Measurements from ENCODE around the gene TP53I11.

Gene TP53I11, protein sequence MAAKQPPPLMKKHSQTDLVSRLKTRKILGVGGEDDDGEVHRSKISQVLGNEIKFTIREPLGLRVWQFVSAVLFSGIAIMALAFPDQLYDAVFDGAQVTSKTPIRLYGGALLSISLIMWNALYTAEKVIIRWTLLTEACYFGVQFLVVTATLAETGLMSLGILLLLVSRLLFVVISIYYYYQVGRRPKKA

GRCh38 chr11:44950625-44951476, at the start of gene TP53I11:
TSS of gene TP53I11 (minus strand) at chr11:44950883. CDS start at chr11:44938335, 12,548 bp downstream.
- peak; percentile 83 for DNase-seq

DNA sequence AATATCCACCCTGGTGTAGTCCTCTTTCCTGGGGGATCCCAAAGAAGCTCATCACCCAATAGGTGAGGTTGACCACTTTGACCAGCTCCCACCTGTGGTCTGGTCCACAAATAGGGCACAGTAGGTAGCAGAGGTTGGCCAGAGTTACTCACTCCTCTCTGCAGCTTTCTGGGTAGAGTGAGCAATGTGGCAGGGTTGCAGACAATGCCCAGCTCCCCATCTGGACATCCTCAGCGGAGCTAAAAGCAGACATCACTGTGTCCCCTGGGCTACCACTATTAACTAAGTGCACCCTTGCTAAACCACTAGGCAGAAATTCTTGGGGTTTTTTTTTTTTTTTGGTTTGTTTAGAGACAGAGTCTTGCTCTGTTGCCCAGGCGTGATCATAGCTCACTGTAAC, 48.4 kb upstream of the TP53I11 start:
- DNase-seq: no peak

GRCh38 chr11:44998051-44998450, 47.4 kb upstream of the TP53I11 start:
- DNase-seq: no peak

DNA sequence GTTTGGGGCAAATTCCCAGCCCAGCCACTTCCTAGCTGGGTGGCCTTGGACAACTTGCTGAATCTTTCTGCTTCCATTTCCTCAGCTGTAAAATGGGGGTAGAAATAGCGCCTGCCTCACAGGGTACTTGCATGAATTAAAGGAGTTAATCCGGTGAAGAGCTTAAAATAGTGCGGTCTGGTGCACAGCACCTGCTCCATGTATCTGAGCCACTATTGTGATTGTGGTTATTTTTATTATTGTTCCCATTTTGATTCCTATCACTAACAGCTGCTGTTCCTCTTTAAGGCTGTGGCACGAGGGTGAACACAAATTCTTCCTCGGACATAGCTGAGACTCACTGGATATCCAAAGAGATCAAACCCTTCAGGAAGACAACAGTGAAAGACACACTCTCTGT, 46.9 kb upstream of the TP53I11 start:
- no peak for DNase-seq

- DNase-seq: no peak
These were observed 44.1 kb upstream of the TP53I11 start for GRCh38 chr11:44994753-44995152.

- no peak for DNase-seq
These were observed 43.5 kb upstream of the TP53I11 start for GRCh38 chr11:44993971-44994704.

- DNase-seq: no peak
These were observed 42.1 kb upstream of the TP53I11 start for GRCh38 chr11:44992774-44993173.

- DNase-seq: no peak
These were observed 41.5 kb upstream of the TP53I11 start for GRCh38 chr11:44992181-44992582.

- no peak for DNase-seq
These were observed 40.0 kb upstream of the TP53I11 start for GRCh38 chr11:44990665-44991064.

DNA sequence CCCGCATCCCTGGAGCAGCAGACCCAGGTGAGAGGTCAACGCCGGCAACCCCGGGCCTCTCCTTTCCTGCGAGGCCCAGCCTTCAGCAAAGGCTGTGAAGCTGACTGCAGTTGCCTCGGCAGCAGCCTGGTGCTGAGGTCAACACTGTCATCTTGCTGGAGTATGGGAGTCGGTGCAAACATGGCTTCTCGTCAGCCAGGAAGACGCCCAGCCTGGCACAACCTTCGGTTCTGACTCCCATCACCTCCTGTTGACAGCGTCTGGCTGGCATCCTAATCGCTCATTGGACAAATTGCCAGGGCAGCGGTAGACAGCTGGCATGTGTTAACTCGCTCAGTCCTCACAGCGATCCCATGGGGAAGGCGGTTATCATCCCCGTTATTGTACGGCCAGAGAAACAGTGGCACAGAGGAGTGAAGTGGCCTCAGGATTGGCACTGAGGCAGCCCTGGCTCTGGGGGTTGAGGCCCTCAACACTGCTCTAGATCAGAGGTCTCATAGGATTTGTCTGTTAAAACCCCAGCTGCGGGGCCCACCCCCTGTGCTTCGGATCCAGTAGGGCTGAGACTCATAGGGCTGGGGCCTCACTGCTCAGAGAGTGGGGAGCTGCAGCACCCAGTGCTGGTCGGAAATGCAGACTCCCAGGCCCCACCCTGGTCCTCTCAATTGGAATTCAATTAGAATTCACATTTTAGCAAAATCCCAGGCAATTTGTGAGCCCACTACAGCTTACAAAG, 39.3 kb upstream of the TP53I11 start:
- DNase-seq: no peak

DNA sequence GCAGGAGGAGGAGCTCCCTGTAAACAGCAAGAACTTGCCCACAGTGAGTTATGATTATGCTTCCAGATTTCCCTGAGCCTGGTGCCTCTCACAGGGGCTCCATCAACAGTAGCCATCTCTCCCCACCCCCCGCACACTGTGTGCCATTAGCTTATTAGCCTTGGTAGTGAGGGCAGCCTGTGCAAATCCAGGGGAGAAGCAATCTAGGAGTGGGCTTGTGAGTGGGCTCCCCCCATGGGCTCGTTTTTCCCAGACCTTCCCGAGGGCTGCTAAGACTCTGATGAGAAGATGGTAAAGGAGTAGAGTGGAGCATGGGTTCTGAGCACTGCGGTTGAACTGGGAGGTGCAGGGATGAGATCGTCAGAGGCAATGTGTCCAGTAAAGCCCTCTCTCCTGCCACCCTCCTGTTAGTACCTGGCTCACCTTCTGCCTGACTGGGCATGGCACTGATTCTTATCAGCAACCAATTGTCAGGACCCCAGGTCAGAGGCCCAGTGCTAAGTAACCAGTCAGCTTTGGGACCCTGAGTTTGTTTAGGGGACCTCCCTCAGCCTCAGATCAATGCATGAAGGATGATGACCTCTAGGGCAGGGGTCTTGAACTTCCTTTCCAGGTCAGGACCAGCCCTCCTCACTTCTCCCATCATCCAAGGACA, 38.4 kb upstream of the TP53I11 start:
- DNase-seq: no peak

DNA sequence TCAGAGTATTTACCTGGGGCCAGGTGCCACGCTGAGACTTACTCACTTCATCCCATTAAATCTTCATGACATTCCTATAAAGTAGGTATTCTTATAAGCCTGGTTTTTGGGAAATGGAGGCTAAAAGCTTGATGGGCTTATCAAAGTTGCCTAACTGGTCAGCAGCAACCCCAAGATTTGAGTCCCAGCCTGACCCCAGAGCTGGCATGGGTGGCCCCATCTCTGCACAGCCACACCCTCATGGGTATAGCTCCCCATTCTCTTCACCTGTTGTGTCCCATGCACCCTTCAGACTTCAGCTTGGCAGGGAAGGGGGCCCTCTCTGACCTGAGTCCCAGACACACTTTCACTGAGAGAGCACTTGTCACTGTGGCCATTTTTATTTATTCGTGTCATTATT, 37.4 kb upstream of the TP53I11 start:
- DNase-seq: no peak

DNA sequence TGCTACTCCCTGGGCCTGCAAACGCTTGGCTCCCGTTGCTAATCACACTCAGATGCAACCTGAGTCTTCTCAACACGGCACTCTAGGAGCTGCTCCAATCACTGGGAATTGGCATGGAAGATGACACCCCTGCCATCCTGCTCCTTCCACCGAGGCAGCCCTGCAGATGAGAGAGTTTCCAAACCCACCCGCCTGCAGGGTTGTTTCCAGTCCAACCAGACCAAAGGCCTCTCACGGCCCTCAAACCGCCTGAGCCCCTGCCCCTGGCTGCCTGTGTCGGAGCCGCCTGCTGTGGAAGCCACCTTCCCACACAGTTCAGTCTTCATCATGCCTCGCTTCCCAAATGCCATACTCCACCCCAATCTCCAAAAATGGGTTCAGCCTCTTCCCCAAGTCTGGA, 36.8 kb upstream of the TP53I11 start:
- DNase-seq: no peak

DNA sequence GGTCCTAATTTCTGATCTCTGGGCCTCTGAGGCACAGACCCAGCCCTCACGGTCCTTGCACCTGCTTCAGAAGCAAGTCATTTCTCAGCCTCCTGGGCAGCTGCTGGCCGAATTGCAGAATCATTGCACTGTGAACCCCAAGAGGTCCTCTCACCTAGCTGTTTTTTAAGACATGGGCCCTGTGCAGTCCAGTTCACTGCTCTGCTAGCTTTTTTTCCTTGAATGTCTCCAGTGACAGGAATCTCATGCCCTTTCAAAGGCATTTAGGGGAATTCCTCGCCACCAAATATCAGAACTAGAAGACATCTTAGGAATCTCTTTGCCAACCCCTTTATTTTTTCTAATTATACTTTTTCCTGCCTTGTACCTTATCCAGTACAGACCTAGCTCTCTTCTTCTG, 35.6 kb upstream of the TP53I11 start:
- DNase-seq: no peak

- no peak for DNase-seq
These were observed 35.0 kb upstream of the TP53I11 start for GRCh38 chr11:44985721-44986120.

DNA sequence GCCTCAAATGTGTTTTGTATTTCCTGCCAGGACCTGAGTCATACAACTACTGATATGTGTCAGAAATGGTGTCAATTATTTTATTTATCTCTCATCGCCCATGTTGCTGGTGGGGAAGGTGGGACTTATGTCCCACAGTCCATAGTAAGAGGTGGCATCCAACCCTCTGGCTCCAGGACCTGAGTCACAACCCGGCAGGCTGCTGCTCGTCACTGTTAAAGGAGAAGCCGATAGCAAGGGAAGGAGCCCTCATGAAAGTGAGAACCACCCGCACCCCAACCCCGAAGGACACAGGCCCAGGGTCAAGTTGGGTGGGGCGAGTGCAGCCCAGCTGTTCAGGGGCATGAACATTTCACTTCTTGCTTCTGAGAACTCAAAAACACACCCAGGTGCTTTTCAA, 33.1 kb upstream of the TP53I11 start:
- no peak for DNase-seq

DNA sequence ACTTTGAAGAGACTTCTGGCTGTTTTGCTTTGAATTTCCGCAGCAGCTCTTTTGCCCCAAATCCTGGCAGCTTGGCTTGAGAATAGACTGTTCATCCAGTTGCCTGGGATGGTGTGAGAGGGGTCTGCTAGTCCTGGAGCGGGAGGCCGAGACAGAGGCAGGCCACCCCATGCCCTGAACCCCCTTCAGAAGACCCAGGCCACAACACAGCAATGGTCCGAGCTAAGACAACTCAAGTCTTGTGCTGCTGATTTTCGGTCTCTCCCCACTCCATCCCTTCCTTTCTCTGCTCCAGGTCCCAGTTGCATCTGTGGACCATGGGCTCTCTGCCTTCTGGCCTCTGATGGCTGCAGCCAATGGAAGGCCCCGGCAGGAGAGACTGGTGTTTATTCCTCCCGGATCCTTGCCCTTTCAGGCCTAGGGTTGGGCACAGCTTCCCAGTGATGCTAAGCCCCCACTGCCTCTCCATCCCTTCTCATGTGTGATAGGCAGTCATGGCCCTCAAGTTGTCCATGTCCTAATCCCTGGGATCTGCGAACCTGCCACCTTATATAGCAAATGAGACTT, 31.9 kb upstream of the TP53I11 start:
- DNase-seq: no peak

DNA sequence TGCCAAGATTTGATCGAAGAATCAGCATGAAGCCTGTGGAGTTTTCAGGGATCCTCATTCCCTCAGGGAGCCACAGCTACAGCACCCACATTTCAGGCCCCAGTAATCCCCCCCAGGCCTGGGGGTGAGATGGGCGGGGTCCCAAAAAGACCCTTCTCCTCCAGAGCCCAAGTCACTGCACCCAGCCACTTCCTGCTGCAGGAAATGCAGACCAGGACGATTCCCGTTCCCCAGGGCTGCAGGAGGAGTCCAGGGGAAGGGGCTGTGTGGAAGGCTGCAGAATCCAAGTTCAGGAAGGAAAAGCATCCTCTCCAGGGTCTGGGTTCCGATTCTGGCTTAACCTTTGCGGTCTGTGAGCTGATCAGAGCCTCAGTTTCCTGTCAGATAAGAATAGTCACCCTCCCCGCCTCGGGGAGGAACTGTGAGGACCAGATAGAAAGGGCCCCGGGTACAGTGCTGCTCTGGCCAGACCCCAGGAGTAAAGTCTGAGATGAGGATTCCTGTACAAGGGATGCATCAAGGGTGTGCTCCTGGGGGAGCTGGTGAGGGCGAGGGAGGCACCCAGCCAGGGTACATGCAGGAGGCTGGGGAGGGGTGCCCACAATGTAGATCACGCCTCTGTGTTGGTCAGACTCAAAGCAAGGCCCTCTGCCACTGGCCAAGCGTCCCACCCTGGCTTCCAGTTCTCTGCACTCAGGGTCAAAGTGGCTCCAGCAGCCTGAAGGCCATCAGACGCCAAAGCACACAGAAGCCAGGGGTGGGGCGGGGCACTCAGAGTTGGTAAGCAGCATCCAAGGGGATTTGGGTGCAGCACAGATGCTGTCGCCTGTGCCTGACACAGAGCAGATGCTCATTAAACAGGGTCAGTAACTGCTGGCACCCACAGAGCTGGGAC, 30.1 kb upstream of the TP53I11 start:
- DNase-seq: no peak

GRCh38 chr11:44979543-44980399, 29.1 kb upstream of the TP53I11 start:
- no peak for DNase-seq

DNA sequence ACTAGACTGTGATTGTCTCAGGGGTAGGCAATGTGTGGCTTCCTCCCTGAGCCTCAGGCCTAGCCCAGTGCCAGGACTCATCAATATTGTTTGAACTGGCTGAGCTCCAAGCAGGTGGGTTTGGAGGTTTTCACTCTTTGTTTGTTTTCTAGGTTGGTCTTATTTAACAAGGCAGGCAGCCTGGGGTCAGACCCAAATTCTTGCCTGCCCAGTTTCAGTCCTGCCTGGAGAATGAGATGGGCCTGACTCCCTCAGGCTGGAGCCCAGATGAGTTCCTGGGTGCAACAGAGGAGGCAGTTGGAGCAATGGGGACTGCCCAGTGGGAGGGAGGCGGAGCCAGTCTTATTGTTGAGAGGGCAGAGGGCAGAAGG, 28.3 kb upstream of the TP53I11 start:
- DNase-seq: no peak
